HepG2 (cell line): Measurements from ENCODE around the gene CIART. TPM values are rescaled to one million over a fixed set of nuclear protein-coding genes. Genes with fewer than 3 reads are reported as not detected.

Experiments
- ASH2L ChIP-seq: fragments of 300-600, 200-600 bp; sonication (generic); IDR thresholded peaks from 2 replicates; pipeline ENCODE4 v1.7.0; 2017; ENCODE audit warnings: low read depth, mild to moderate bottlenecking, moderate library complexity, mixed read lengths, low read length; ENCODE audit not compliant: insufficient read length
- MATR3 ChIP-seq: sonication (generic); formaldehyde crosslinking; IDR thresholded peaks from 2 replicates; pipeline ENCODE4 v1.4.0; 2020; ENCODE audit warnings: missing genetic modification reagents
- MEIS2 ChIP-seq: sonication (generic); formaldehyde crosslinking; IDR thresholded peaks from 2 replicates; pipeline ENCODE4 v1.9.0; 2021; ENCODE audit warnings: mild to moderate bottlenecking, missing genetic modification reagents
- MIER3 ChIP-seq: IDR thresholded peaks from 2 replicates; pipeline ENCODE4 v1.6.1; 2016; ENCODE audit warnings: missing compliant biosample characterization, borderline replicate concordance
- TOE1 ChIP-seq: sonication (generic); formaldehyde crosslinking; IDR thresholded peaks from 2 replicates; pipeline ENCODE4 v1.4.0; 2020; ENCODE audit warnings: mild to moderate bottlenecking, missing genetic modification reagents
- XBP1 ChIP-seq: sonication (generic); formaldehyde crosslinking; IDR thresholded peaks from 2 replicates; pipeline ENCODE4 v1.5.0; 2020; ENCODE audit warnings: missing genetic modification reagents
- ZHX1 ChIP-seq: sonication (generic); formaldehyde crosslinking; IDR thresholded peaks from 2 replicates; pipeline ENCODE4 v1.8.1; 2022; ENCODE audit warnings: low read depth, mild to moderate bottlenecking, missing genetic modification reagents
- polyA plus RNA-seq, 8 experiments: library from polyadenylated mRNA; depleted of rRNA in 3 of 8; stranded (reverse) in 7 of 8; unstranded in 1 of 8; fragments of >200 nt; fragmentation: Illumina TruSeq in 4 of 8; extraction: Trizol in 4 of 8; gene quantifications; 2 replicates each; pipeline versions ENCODE4 v1.2.1 to v1.2.3, GENCODE V29; 2011 to 2016; ENCODE audit warnings: low read depth in 4 of 8, missing spikeins in 1 of 8, mixed read lengths in 1 of 8; ENCODE audit not compliant: insufficient read depth in 1 of 8
- total RNA-seq, 5 experiments: library from RNA; depleted of rRNA; stranded (reverse); fragments of >200 nt; fragmentation: Illumina TruSeq; extraction: Trizol; gene quantifications; 2 replicates each; pipeline ENCODE4 v1.2.3, GENCODE V29; 2016; ENCODE audit warnings: low read depth in 1 of 5
- TF ChIP-seq, protein P1 (sequence below): sonication (generic); formaldehyde crosslinking; IDR thresholded peaks from 2 replicates; pipeline ENCODE4 v1.5.0; 2020; ENCODE audit warnings: missing genetic modification reagents
- TF ChIP-seq, protein P2 (sequence below): sonication (generic); formaldehyde crosslinking; IDR thresholded peaks from 2 replicates; pipeline ENCODE4 v1.5.1; 2020; ENCODE audit warnings: mild to moderate bottlenecking, missing genetic modification reagents, borderline replicate concordance
- TF ChIP-seq, protein P3 (sequence below): sonication (generic); formaldehyde crosslinking; IDR thresholded peaks from 2 replicates; pipeline ENCODE4 v1.5.1; 2020; ENCODE audit warnings: mild to moderate bottlenecking, missing genetic modification reagents, borderline replicate concordance
- TF ChIP-seq, protein P4 (sequence below): sonication (generic); formaldehyde crosslinking; IDR thresholded peaks from 2 replicates; pipeline ENCODE4 v1.4.0; 2020; ENCODE audit warnings: missing genetic modification reagents, borderline replicate concordance

Gene CIART
- total and polyA plus RNA-seq, 2 of the 13 experiments (the other 11 are each of a cell fraction or from before 2014, with no cell fraction given): 0.58 TPM; not detected in 1

GRCh38 chr1:150293433-150294253, 11.3 kb downstream of the CIART start, which contains the start of gene MRPS21 (continued):
- TF ChIP-seq, protein P1, sequence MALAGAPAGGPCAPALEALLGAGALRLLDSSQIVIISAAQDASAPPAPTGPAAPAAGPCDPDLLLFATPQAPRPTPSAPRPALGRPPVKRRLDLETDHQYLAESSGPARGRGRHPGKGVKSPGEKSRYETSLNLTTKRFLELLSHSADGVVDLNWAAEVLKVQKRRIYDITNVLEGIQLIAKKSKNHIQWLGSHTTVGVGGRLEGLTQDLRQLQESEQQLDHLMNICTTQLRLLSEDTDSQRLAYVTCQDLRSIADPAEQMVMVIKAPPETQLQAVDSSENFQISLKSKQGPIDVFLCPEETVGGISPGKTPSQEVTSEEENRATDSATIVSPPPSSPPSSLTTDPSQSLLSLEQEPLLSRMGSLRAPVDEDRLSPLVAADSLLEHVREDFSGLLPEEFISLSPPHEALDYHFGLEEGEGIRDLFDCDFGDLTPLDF (CRISPR knock-in tag): peak; percentile 71
- TF ChIP-seq MEIS2 (CRISPR knock-in tag) (peak; percentile 51; the same call in 1 of the 2 replicates), MIER3 (CRISPR knock-in tag) (peak; percentile 66; the same call in 1 of the 2 replicates), XBP1 (CRISPR knock-in tag) (no peak), TOE1 (0 out of 2 replicates have a peak, but pooled peaks have one; percentile 71), ASH2L (peak; percentile 66), MATR3 (CRISPR knock-in tag) (no peak), ZHX1 (CRISPR knock-in tag) (no peak; the same call in 1 of the 2 replicates)
- TF ChIP-seq, protein P2, sequence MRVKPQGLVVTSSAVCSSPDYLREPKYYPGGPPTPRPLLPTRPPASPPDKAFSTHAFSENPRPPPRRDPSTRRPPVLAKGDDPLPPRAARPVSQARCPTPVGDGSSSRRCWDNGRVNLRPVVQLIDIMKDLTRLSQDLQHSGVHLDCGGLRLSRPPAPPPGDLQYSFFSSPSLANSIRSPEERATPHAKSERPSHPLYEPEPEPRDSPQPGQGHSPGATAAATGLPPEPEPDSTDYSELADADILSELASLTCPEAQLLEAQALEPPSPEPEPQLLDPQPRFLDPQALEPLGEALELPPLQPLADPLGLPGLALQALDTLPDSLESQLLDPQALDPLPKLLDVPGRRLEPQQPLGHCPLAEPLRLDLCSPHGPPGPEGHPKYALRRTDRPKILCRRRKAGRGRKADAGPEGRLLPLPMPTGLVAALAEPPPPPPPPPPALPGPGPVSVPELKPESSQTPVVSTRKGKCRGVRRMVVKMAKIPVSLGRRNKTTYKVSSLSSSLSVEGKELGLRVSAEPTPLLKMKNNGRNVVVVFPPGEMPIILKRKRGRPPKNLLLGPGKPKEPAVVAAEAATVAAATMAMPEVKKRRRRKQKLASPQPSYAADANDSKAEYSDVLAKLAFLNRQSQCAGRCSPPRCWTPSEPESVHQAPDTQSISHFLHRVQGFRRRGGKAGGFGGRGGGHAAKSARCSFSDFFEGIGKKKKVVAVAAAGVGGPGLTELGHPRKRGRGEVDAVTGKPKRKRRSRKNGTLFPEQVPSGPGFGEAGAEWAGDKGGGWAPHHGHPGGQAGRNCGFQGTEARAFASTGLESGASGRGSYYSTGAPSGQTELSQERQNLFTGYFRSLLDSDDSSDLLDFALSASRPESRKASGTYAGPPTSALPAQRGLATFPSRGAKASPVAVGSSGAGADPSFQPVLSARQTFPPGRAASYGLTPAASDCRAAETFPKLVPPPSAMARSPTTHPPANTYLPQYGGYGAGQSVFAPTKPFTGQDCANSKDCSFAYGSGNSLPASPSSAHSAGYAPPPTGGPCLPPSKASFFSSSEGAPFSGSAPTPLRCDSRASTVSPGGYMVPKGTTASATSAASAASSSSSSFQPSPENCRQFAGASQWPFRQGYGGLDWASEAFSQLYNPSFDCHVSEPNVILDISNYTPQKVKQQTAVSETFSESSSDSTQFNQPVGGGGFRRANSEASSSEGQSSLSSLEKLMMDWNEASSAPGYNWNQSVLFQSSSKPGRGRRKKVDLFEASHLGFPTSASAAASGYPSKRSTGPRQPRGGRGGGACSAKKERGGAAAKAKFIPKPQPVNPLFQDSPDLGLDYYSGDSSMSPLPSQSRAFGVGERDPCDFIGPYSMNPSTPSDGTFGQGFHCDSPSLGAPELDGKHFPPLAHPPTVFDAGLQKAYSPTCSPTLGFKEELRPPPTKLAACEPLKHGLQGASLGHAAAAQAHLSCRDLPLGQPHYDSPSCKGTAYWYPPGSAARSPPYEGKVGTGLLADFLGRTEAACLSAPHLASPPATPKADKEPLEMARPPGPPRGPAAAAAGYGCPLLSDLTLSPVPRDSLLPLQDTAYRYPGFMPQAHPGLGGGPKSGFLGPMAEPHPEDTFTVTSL (CRISPR knock-in tag): peak; percentile 76; the same call in 1 of the 2 replicates
- TF ChIP-seq, protein P3, sequence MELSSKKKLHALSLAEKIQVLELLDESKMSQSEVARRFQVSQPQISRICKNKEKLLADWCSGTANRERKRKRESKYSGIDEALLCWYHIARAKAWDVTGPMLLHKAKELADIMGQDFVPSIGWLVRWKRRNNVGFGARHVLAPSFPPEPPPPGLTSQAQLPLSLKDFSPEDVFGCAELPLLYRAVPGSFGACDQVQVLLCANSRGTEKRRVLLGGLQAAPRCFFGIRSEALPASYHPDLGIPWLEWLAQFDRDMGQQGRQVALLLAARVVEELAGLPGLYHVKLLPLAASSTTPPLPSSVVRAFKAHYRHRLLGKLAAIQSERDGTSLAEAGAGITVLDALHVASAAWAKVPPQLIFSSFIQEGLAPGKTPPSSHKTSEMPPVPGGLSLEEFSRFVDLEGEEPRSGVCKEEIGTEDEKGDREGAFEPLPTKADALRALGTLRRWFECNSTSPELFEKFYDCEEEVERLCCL (CRISPR knock-in tag): no peak
- TF ChIP-seq, protein P4, sequence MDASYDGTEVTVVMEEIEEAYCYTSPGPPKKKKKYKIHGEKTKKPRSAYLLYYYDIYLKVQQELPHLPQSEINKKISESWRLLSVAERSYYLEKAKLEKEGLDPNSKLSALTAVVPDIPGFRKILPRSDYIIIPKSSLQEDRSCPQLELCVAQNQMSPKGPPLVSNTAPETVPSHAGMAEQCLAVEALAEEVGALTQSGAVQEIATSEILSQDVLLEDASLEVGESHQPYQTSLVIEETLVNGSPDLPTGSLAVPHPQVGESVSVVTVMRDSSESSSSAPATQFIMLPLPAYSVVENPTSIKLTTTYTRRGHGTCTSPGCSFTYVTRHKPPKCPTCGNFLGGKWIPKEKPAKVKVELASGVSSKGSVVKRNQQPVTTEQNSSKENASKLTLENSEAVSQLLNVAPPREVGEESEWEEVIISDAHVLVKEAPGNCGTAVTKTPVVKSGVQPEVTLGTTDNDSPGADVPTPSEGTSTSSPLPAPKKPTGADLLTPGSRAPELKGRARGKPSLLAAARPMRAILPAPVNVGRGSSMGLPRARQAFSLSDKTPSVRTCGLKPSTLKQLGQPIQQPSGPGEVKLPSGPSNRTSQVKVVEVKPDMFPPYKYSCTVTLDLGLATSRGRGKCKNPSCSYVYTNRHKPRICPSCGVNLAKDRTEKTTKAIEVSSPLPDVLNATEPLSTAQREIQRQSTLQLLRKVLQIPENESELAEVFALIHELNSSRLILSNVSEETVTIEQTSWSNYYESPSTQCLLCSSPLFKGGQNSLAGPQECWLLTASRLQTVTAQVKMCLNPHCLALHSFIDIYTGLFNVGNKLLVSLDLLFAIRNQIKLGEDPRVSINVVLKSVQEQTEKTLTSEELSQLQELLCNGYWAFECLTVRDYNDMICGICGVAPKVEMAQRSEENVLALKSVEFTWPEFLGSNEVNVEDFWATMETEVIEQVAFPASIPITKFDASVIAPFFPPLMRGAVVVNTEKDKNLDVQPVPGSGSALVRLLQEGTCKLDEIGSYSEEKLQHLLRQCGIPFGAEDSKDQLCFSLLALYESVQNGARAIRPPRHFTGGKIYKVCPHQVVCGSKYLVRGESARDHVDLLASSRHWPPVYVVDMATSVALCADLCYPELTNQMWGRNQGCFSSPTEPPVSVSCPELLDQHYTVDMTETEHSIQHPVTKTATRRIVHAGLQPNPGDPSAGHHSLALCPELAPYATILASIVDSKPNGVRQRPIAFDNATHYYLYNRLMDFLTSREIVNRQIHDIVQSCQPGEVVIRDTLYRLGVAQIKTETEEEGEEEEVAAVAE (CRISPR knock-in tag): no peak; the same call in 1 of the 2 replicates
